Stimulated activated CD4-positive, alpha-beta T cell treated with anti-CD3 and anti-CD28 coated beads, Interleukin-15, amount 100 ng/mL, for 1 hour (primary cell): ENCODE measurements around the gene GRN.

ENCODE experiments used
- DNase-seq, 2 donors: peaks; one replicate each; pipeline ENCODE4 v3.0.0-alpha.2; 2020; ENCODE audit warnings: low read depth in 1 of 2, low spot score in 1 of 2

Gene GRN

DNA sequence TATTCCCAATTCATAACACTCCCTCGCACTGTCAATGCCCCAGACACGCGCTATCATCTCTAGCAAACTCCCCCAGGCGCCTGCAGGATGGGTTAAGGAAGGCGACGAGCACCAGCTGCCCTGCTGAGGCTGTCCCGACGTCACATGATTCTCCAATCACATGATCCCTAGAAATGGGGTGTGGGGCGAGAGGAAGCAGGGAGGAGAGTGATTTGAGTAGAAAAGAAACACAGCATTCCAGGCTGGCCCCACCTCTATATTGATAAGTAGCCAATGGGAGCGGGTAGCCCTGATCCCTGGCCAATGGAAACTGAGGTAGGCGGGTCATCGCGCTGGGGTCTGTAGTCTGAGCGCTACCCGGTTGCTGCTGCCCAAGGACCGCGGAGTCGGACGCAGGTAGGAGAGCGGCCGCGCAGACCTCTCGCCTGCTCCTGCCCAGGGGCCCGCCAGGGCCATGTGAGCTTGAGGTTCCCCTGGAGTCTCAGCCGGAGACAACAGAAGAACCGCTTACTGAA is at the start of gene GRN:
GRN (plus strand) TSS at position 364 of the 515 bp plus-strand sequence. CDS start 3,863 bp downstream, outside the sequence.
- DNase-seq: peak; percentile 65 to 66

DNA sequence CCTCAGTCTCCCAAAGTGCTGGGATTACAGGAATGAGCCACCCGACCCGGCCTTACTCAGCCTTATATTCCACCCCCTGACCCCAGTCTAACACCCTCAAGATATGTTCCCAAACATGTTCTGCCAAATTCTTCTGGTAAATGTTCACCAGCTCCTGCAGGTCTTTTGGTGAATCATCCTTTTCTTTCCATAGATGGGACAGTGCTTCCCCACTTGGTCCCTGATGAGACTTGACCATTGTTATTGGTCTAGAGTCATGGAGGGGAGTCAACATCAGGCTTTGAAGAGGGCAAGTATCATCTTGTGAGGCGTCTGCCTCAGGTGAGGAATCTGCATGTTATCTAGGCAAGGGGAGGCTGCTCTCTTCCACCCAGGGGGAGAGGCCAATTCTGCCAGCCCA is 47.1 kb upstream of the GRN start:
- DNase-seq: no peak

DNA sequence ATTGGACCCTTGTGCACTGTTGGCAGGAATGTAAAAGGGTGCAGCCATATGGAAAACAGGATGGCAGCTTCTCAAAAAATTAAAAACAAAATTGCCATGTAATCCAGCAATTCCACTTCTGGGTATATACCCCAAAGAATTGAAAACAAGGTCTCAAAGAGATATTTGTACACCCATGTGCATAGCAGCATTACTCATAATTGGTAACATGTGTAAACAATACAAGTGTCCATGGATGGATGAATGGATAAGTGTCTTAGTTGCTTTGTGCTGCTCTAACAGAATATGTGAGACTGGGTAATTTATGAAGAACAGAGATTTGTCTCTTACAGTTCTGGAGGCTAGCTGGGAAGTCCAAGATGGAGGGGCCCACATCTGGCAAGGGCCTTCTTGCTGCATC is 40.5 kb upstream of the GRN start:
- DNase-seq: no peak

DNA sequence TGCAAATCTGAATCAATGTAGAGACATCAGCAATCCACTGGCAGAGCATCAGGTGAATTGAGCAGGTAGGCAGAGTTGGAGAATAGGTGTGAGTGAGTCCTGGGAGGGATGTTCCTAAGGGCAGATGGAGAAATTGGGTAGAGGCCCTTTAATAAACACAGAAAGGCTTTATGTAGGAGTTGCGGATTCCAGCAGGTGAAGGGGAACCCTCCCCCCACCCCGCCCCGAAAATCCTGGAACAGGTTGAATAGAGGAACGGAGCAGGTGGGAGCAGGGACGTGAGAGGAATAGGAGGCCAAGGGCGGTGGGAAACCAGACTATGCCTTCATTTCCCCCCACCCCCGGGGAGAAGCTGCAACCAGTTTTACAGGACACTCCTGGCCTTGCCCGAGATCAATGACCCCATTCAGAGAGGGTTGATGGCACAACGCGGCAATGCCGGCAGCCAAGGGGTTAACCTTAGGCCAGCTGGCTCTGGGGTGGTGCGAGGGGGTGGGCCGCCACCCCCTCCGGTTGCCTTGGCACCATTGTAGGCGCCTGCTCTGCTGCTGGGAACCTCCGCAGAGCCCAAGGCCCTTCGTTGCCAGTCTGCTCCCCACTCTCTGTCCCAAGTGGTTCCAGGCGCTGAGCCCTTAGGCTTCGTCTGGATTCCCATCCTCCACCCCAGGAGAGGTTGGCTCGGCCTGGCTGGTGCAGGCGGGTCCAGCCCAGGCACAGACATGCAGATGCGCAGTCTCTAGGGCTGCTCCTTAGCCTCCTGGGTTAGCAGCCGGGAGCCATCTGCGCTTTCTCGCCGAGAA is 37.5 kb upstream of the GRN start:
- no peak for DNase-seq

DNA sequence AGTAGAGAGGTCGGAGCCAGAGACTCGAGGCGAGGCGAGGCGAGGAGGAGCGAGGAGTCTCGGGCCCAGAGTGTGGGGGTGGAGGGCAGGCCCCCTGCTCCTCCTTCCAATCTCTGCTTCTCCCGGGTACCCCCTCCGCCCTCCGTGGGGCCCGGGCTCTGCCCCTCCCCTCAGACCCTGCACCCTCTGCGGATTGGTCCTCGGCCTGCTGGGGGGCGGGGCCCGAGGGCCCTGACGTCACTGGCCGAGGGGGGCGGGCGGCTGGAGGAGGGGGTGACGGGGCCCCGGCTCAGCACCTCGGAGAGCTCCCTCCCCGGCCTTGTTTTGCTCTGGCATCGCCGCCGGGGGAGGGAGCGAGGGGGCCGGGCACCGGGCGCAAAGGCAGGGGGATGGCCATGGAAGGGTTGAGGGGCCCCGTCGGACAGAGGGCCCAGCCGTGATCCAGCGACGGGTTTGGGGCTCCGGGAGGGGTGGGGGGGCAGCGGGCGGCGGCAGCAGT is 36.7 kb upstream of the GRN start, which contains the start of gene RUNDC3A:
RUNDC3A (plus strand) TSS at position 282 of the 499 bp plus-strand sequence. CDS start 232 bp downstream, outside the sequence.
- peak; percentile 74 to 83 for DNase-seq

DNA sequence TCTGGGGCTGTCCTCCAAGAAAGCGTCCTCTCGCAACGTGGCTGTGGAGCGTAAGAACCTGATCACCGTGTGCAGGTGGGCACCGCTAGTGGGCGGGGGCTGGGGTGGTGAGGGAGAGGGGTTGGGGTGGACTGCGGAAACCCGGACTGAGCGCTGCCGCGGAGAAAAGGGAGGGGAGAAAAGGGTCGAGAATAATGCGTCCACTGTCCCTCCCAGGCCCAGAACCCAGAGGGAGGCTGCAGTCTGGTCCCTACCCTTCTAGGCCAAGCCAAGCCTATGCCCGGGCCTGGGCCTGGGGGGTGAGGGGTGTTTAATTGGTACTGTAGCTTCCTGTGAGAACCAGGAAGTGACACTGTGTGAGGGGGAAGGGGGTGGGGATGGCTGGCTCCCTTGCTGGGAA is 36.2 kb upstream of the GRN start:
- no peak for DNase-seq

DNA sequence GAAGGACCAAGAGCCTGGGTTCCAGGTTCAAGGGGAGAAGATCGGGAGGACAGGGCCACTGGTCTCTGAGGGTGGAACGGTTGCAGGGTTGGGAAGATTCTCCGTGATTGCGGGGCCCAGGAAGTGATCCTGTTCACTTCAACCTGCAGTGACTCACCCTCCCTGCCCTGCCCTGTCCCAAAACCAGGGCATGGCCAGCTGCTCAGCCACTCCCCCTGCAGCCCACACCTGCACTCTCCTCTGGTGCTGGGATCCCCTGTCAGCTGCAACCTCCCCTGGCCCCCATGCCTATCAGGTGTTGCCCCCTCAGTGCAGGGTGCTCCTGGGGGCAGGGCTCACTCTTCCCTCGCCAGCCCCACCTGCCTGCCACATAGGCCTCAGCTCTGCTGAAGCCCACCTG is 35.6 kb upstream of the GRN start:
- DNase-seq: no peak

DNA sequence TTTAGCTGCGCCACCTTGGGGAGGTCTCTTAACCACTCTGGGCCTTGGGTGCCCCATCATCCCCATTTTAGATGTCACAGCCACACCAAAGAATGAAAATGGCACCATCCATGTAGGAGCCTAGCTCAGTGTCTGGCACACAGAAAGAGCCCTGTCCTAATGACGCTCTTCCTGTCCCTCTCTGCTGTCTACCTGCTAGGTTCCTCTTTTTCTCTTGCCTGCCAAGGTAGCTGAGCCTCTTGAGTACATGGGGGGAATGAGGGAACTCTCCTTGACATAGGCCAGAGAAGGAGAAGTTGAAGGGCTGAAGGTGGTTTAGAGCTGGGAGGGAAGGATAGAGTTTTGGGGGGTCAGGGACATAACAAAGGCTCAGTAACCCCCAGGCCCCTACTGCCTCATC is 34.9 kb upstream of the GRN start:
- no peak for DNase-seq

DNA sequence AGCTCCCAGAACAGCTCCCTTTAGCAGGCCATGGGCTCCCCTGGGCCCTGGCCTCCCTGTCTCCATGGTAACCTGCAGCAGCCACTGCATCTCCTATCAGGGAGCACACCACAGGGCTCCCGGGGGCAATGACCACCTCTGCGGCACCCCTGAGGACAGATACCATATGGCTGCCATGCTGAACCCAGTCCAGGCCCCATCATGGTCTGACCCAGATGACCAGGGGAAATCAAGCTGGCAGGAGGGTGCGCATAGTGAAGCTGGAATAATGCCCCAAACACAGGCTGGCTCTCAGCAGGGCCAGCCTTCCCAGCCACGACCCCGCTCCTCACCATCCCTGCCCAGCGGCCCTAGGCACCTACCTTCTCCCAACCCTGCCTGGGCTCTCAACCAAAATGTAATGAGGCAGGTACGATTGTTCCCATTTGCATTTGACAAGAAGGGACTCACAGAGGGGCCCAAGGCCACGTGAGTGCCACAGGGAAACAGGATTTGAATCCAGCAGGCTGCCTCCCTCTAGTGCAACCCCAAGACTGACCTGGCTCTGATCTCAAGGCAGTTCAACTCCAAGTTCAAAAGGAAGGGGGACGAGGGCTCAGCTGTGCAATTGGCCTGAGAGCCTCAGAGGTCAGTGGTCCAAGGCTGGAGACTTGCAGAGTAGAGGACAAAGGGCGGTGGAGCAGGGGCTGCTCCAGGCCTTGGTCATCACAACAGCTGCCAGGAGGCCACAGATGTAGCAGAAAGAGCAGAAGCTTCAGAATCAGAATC is 34.3 kb upstream of the GRN start:
- DNase-seq: no peak

DNA sequence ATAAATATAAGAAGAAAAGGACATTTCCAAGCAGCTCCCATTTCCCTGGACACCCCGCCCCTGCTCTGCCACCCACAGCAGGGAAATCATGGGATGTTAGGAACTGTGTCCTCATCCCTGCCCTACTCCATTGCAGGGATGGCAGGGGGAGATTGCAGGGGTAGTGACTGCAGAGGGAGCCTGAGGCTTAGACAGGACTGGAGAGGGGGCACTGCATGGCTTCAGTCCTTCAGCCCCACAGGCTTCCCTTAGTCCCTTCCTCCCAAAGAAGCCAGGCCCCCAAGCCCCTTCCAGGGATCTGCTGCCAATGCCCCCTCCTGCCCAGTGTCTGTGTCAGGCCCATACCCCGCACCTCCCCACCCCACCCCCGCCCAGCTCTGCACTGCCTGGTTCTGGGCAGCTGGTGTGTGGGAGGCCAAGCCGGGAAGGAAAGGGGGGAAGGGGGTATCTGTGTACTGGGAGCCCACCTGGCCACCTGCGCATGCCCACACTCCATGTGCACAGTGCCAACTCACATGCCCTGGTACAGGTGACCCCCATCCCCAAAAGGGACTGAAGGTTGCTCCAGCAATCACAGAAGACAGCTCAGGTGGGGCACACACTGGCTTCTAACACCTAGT is 33.4 kb upstream of the GRN start:
- DNase-seq: no peak

DNA sequence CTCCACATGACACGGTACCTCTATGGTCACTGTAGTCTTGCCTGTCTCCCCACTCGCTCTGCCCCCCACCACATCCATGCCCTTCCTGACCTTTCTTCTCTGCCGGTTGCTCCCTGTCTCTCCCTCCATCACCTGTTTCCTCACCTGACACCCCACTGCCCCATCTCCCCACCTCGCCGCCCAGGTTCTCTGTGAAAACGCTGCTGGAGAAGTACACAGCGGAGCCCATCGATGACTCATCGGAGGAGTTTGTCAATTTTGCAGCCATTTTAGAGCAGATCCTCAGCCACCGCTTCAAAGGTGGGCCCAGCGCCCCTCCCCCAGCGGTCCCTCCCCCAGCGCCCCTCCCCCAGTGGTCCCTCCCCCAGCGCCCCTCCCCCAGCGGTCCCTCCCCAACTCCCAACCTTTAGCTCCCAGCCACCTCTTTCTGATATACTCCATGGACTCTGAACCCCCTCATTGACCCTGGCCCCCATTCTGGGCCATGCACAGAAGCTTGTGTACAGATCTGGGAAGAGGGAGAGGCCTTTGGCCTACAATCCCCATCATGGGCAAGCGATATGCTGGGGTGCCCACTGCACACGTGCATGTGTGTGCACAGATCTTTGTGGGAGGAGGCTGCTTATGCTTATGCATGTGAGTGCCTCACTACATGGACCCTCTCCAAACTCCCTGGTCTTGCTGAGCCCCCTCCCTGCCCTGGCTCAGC is 32.6 kb upstream of the GRN start:
- DNase-seq: no peak

DNA sequence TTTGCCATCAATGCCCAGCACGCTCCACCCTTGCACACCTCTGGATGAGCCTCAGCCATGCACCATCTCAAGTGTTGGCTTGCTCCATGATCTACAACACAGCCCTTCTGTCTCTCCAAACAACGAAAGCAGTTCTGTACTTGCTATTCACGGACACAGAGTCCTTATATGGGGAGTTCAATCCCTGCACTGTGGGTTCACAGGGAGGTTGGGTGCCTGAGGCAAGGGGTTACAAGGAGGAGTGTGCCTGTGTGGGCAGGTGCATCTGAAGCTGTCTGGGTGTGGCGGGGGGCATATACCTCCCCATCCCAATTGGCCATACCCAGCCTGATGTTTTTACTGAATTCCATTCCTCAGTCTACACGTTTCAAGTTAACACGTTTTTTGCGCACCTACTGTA is 31.1 kb upstream of the GRN start:
- no peak for DNase-seq

DNA sequence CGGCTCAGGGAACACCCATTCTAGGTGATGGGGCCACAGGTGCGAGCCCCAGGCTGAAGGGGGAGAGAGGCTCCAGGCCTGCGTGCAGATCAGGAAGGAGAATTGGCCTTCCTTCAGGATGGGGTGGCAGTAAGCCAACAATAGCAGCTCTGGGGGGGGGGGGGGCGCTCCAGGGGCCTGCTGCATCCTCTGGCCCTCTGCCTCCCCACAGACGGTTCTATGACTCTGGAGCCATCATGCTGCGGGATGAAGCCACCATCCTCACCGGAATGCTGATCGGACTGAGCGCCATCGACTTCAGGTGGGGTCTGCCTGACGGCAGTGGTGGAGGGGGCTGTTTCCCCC is 30.6 kb upstream of the GRN start:
- no peak for DNase-seq

DNA sequence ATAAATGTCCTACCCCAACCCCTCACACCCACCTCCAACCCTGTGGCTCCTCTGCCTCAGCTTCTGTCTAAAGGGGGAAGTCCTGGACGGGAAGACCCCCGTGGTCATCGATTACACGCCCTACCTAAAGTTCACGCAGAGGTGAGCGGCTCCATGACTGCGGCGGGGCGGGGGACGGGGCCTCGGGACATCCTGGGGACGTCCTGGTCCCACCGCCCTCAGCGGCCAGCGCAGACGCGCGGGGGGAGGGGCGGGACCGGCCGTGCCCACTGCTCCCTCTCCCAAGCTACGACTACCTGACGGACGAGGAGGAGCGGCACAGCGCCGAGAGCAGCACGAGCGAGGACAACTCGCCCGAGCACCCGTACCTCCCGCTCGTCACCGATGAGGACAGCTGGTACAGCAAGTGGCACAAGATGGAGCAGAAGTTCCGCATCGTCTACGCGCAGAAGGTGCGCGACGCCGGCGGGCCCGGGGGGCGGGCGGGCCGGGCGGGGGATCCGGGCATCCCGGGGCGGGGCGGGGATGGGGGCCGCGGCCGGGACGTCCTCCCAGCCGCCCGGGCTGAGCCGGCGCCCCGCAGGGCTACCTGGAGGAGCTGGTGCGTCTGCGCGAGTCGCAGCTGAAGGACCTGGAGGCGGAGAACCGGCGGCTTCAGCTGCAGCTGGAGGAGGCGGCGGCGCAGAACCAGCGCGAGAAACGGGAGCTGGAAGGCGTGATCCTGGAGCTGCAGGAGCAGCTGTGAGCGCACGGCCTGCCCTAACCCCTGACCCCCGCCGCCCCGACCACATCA is 30.0 kb upstream of the GRN start:
- DNase-seq: peak in 1 of 2 donors; percentile 30

DNA sequence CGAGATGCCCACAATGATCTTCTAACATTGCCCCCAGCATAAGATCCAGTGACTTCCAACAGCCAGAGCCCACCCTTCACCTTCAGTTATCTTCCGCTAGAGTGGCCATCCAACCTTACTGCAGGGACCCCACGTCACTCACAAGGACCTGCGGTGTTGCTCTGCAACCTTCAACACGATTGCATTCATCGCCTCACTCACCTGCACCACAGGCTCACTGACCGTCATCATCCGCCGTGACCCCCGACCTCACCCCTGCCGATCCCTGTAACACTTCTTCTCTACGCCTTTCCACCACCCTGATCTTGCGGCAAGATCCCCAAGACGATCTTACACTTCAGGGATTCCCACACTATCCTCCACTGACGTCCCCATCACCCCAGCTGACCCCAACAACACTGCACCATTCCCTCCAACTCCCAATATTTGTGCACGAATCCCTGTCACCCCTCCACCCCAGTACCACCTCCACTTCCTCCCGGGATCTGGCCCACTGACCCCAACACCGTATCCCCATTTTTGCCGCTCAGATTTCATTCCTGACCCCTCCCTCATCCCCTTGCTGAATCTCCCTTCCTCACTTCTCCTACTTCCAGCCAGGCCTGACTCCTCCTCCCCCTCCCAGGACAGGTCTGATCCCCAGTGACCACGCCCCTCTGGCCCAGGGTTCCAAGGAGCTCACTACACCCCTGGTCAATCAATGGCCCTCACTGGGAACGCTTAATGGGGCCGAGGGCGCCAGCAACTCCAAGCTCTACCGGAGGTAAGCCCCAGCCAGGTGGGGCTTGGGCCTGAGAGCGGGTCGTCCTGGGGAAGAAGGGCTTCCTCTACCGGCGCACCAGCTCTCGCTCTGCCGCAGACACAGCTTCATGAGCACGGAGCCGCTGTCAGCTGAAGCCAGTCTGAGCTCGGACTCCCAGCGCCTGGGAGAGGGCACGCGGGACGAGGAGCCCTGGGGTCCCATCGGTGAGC is 29.1 kb upstream of the GRN start:
- DNase-seq: no peak

DNA sequence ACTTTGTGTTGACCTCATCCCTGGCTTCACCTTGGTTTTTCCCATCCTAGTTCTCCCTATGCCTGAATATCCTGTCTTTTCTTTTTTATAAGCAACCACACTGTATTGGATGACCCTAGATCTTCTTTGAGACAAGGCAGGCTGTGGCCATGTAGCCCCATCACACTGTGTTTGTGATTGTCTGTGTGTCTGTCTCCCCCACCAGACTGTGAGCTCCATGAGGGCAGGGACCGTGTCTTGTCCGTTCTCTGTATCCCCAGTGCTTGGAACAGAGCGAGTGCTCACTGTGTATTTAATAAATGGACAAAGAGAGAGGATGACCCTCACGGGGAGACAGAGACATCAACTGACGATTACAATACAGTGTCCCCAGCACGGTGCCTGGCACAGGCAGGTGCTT is 27.6 kb upstream of the GRN start:
- DNase-seq: no peak

DNA sequence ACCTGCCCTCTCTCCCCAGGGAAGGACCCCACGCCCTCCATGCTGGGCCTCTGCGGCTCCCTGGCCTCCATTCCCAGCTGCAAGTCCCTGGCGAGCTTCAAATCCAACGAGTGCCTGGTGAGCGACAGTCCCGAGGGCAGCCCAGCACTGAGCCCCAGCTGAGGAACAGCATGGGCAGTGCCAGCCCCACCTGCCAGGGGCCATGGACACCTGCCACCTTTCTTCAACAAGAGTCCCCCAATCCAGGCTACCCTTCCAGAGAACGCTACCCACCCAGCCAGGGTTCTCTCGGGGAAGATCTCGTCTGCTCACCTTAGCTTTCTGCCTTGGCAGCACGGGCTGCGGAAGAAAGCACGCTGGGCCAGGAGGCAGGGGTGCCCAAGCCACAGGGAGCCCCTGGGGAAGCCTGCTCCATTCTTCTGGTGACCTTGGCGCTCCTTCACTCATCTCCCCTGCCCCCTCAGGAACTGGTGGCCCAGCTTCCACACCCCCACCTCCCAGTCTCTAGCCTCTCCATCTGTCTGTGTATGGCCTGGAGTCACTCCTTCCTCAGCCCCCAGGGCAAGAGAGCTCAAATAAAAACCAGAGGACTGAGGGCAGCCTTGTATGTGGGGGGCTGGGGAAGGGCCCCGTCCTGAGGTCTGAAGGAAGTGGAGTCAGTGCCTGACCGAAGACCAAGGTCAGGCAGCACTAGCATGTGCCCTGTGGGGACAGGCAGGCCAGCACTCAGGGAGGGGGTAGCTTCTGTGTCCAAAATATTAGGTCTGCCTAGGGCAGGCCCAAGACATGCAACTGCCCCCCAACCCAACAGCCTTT is 26.8 kb upstream of the GRN start:
- no peak for DNase-seq

DNA sequence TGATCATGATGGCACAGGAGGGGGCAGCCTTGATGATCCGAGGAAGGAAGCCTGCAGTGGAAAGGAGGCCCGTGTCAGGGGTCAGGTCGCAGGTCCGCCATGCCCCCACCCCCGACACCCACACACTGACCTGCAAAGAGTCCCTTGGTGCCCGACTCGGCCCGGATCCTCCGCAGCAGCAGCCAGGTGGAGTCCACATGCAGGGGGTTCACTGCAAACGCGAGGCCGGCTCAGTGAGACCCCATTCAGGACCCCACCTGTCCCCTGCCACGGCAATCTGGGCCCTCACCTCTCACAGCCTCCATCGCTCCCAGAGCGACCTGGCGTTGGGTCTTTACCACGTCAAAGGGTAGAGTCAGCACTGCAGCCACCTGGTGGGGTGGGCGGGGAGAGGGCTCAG is 25.0 kb upstream of the GRN start:
- no peak for DNase-seq
